ENCODE data around the gene NEK6.

The NEK6 gene
- total RNA-seq: 16.4 to 62.9 (median 24.6) reads per million in 4 experiments

DNA sequence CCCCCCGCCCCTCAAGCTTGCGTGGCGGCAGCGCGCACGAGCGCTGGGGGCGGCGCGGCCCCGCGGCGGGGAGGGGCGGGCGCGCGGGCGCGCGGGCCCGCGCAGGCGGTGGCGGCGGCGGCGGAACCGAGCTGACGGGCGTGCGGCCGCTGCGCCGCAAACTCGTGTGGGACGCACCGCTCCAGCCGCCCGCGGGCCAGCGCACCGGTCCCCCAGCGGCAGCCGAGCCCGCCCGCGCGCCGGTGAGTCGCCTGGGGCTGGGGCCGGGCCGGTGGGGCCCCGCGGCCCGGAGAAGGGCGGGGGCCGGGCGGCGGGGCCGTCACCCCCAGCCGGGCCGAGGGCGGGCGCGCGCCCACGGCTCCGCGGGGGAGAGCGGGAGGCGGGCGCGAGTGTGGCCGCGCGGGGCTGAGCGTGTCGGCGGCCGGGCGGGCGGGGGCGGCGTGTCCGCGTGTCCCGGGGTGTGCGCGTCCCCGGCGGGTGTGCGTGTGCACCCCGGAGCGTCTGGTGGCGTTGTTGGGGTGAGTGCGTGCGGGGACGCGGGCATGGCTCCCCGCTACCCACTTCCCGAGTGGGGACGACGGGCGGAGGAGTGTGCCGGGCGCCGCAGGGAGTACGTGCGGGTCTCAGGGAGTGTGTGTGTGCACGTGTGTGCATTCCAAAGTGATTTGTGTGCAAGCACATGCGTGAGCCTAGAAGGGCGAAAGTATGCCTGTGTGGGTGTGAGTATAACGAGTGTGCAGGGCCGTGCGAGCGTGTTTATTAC, at the start of gene NEK6:
Gene NEK6, plus strand, starts transcription at position 106 of the 763 bp plus-strand sequence. CDS start 44,016 bp downstream, outside the sequence.
- no peak for DNase-seq

DNA sequence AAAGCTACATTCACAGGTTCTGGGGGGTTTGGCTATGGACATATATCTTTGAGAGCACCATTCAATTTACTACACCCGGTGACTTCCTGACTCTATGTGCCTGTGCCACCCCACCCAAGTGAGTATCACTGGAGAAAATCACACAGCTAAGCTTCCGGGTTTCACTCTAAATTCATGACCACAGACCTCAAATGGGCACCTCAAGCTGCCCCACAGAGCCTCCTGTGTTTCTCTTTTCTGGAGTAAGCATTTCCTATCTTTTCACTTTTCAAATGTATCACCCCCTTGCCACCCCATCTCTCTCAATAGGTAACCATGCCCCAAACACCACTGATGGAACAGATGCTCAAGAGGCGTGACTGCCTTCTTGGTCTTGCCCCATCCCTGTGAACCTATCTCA, 49.2 kb upstream of the NEK6 start:
- no peak for DNase-seq

DNA sequence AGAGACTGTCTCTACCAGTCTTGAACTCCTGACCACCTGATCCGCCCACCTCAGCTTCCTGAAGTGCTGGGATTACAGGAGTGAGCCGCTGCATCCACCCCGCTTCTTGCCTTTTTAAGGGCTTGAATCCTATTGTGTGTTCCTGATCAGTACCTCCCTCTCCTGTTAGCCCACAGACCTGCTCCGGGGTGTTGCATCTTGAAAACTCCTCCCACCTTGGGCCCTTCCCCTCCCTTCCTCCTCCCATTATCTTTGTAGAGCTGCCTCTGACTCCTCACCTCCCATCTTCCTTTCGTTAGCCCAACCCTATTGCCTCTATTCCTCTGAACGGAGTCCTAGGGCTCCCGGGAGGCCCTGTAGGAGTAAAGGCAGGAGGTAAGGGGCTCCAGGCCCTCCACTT, 48.5 kb upstream of the NEK6 start:
- no peak for DNase-seq

DNA sequence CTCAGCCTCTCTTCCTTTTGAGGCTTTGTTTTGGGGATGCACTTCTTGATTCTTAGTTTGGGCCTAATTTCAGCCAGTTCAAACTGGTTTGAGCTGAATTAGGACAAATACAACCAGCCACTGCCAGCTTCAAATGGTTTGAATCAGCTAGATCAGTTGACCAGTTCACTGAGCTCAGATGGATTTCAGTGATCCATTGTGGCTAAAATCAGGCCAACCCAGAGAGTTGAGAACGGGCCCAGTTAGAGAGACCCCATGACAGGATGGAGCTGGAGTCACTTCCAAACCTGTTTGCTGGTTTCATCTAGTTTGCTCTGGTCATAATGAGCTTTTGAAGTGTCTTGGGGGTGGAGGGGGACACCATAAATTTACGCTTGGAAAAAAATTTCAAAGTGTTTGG, 48.0 kb upstream of the NEK6 start:
- DNase-seq: no peak

DNA sequence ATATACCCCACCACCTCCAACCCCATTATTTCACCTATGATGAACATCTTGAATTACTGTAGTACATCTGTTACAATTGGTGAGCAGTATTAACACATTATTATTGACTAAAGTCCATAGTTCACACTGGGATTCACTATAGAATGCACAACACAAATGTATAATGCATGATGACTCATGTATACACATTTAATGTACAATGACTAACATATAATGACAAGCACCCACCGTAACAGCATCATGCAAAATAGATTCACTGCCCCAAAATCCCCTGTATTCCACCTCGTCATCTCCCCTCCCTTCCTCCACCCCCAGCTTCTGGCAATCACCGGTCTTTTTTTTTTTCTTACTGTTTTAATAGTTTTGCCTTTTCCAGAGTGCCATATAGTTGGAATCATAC, 47.1 kb upstream of the NEK6 start:
- no peak for DNase-seq

DNA sequence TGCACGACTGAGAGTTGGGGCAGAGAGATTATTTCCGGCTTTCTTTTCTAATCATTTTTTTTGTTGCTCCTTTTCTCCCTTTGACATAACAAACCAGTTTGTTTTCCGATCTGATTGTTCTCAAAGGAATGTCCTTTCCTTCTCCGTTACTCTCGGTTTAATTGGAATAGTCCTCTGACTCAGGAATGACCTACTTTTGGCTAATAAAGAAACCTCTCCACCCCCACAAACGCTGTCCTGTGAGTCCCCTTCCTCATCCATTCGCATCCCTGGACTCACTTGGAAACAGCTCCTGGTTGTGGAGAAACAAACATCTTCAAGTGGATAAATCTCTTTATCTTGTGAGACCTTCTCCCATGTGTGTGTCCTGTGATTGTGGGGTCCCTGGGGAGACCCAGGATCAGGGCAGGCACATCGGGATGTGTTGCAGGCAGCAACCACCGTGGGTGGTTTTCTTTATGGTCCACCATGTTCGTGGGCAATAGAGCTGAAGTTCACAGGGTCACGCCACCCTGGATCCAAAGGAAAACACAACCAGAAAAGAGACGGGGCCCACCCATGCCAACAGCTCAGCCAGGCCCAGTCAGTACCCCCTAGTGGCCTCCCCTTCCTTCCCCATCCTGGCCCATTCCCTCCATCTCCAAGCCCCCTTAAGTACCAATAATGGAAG, 45.2 kb upstream of the NEK6 start:
- DNase-seq: no peak

DNA sequence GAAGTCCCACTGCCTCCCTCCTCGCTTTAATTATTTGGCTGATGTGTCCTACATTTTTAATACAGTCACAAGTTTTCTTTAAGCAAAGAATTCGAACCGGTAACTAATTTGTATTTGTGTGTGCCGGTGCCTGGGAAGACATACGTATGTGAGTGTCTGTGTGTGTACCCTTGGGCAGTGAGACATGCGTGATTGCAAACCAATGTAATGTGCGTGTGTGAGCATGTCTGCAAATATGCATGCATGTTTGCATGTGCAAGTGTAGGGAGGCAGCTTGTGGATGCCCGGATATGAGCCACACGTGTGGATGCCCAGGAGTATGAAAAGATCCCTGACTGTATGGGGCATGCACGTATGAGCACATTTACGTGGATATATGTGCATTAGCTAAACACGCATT, 44.4 kb upstream of the NEK6 start:
- no peak for DNase-seq

DNA sequence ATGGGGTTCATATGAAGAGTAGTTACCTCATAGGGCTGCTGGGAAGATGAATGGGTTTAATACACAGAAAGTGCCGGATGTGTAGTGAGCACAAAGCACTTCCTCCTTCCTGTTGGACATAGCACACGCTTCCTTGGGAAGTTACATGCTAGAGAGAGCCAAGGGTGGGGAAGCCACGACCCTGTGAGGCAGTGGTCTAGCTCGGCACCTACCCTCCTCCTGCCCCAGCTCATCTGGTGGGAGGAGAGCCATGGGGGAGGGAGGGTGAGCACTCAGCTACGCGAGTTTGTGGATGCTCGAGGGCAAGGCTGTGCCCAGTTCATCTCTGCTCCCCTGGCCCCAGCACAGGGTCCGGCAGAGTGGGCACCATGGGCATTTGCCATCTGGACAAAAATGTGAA, 43.6 kb upstream of the NEK6 start:
- no peak for DNase-seq

DNA sequence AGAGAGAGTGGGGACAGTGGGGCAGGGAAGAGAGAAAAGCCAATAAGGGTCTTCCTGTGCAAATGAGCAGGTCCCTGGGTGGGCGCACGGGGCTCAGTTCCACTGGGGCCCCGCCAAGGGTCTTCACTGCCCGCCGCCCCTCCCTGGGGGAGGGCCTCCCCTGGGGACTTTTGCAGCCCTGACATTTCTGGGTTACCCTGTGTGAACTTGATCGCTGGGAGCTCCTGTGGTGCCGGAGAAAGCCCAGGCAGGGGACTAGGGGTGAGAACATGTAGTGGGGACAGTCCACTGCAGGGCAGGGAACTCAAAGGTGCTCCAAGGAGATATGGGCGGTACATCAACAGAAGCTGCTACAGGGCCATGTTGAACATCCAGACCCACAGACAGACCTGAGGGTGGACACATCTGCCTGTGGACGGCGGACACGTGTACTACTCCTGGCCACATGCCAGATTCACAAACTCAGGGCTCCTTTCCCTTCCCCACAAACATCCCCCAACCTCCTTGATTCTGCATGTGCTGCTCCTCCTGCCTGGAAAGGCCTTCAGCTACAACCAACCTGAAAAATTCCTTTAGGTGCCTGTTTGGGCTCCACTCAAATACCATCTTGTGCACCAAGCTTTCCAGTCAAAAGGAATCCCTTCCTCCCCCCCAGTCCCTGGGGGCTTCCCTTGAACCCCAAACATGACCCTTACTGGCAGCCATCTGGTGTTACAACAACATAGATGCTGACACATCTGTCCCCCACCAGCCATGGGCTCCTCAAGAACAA, 43.0 kb upstream of the NEK6 start:
- DNase-seq: no peak

DNA sequence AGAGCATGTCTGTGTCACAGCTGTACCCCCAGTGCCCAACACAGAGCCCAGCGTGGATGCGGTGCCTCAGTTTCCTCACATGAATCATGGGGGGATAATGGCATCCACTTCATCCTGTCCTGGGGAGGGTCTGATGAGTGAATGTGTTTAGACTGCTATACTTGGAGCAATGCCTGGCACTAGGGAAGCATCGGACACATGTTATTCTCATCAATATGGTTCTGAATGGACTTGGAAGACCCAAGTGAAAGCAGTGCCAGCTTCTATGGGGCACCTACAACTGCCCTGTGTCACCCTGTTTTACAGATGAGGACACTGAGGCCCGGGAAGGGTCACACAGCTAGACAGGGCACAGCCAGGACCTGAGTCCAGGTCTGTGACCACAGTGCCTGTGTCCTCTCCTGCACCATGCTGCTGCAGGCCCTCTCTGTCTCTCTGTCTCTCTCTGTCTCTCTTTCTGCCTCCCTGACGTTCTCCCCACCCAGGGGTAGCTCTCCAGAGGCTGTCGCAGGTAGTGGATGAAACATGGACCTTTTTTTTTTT, 42.3 kb upstream of the NEK6 start:
- DNase-seq: no peak

DNA sequence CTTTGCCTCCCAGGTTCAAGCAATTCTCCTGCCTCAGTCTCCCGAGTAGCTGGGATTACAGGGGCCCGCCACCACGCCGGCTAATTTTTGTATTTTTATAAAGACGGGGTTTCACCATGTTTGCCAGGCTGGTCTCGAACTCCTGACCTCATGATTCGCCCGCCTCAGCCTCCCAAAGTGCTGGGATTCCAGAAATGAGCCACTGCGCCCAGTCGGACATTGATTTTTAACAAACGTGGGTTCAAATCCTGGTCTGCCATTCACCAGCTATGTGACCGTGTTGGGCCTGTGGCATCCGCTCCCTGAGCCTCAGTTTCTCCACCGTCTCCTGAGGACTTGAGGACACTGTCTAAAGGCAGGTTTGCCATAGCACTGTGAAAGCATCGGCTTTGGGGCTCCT, 41.8 kb upstream of the NEK6 start:
- no peak for DNase-seq

DNA sequence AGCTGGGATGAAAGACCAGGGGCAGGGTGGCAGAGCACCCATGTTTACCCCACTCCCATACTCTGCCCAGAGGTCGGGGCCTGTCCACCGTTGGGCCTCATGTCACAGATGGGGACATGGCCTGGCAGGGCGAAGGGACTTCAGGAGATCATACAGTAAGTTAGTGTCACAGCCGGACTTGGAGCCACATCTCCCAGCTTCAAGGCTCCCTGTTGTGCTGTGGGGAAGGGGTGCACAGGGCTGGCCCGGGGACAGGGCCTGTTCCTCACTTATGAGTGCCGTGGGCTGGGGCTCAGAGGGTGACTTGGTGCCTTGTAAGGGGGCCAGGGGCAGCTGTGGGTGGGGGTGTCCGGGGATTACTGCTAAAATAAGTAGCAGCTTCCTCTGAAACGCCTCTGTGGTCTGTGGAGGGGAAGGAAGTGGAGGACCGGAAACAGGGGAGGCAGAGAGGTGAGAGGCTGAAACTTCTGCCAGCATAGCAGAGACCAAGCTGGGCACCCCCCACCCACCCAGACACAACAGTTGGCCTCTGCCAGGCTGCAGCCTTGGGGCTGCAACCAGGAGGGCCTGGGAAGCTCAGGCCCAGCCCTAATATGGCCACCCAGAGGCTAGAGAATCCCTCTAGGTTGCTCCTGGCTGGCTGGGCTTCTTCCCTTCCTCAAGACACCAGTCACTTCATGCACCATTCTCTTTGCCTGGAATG, 41.1 kb upstream of the NEK6 start:
- DNase-seq: no peak

DNA sequence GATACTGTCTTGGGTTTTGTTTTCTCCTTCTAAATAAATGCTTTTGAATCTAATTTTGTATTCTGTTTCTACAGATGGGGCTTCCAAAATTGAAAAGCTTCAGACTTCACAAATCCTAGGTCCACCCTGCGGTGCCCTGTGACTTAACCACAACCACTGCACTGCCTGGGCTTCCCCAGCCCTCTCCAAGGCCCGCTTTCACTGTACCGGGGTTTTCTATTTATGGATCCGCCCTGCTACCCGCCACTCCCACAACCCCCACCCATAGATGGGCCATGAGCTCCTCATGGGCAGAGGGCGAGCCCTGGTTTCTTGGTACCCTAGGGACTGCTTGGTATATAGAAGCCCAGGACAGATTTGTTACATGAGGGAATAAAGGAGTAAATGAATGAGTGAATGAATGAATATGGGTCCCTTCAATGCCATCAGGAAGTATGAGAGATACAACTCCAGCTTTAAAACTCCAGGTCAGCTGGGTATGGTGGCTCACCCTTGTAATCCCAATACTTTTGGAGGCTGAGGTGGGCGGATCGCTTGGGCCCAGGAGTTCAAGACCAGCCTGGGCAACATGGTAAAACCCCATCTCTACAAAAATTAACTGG, 39.8 kb upstream of the NEK6 start:
- DNase-seq: no peak

DNA sequence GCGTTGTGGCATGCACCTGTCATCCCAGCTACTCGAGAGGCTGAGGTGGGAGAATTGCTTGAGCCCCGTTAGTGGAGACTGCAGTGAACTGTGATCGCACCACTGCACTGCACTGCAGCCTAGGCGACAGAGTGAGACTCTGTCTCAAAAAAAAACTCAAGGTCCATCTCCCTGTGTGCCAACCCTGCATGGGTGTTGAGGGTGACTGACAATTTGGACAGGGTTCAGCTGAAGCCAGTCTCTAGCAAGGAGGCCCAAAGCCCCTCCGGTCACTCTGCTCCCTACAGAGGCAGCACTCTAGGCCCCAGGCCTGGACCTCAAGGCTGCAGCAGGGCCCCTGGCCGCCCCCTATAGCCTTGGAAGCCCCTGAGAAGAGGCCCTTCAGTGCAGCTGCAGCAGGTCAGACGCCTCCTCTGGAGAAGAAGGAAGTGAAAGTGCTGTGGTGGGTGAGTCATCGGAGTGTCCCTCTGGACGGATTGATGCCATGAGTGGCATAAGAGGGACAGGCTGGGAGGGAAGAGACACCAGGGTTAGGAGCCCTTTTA, 39.2 kb upstream of the NEK6 start:
- DNase-seq: no peak

DNA sequence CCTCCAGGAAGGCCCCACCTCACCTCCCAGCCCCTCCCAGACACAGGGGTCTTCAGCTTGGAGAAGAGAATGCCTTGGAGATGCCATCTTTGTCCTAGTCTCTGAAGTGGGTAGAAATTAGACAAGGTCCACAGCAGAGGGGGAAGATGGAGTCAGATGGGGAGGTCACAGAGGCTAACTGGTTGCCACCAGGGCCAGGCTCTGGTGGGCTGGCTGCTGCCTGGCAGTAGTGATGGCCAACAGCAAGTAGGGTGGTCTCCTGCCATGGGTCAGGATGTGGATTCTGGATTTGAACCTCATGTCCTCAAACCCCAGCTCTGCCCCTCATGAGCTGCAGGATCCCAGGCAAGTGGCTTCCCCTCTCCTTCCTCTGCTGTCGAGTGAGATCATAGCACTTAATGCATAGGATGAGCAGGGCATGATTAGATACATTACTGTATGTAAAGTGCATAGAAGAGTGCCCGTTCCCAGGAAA, 38.7 kb upstream of the NEK6 start:
- no peak for DNase-seq

DNA sequence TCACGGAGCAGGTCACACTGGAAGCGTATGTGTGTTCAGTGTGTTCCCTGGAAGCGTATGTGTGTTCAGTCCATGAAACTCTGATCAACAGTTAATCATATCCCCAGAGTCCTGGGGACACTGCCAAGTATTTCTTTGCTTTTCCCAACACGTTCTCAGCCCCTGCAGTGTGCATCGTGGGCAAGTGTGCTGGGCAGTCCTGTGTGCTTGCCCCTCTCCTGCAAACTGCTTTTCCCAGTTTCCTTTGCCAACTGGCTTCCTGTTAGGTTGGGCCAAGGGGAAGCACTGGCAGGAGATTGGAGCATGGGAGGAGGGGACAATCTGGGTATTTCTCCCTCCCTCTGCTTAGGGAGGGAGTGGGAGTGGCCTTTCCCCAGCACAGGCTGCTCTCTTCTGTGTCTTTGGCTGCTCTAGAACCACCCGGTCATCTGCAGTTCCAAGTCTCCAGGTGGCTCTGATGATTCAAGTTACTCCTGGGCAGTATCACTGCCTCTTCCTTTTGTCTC, 36.8 kb upstream of the NEK6 start:
- DNase-seq: no peak

DNA sequence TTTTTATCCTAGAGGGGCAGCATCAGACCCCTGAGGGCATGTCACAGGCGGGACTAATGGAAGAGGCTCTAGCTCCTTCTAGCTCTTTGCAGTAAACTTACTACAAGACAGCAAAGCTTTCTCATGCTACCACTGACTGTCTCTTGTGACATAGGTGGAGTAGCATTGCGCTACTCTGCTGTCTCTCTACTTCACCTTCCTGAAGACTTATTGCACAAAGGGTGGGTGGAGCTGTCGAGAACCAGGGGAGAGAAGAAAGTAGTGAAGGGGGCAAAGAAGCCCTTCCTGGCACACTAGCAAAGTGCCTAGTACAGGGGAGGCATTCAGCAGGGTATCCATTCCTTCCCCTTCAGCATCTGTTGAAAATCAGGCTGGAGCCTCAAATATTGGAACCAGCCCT, 36.1 kb upstream of the NEK6 start:
- DNase-seq: no peak

DNA sequence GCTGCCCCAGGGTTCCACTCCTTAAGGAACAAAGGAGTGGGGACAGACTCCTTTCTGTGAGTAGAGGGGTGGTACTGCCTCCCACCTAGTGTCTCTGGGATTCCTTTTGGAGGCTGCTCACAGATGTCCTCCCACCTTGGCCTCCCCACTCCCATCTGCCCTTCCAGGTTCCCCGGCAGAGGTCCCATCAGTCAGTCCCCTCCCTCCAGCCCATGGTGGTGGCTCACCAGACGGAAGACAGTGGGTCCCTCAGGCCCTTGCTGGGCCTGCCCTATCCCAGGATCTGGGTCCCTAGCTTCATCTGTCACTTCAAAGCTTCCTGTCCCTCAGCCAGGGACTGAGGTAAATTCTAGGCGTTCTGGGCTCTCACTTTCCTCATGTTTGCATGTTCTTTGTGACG, 35.6 kb upstream of the NEK6 start:
- DNase-seq: no peak

DNA sequence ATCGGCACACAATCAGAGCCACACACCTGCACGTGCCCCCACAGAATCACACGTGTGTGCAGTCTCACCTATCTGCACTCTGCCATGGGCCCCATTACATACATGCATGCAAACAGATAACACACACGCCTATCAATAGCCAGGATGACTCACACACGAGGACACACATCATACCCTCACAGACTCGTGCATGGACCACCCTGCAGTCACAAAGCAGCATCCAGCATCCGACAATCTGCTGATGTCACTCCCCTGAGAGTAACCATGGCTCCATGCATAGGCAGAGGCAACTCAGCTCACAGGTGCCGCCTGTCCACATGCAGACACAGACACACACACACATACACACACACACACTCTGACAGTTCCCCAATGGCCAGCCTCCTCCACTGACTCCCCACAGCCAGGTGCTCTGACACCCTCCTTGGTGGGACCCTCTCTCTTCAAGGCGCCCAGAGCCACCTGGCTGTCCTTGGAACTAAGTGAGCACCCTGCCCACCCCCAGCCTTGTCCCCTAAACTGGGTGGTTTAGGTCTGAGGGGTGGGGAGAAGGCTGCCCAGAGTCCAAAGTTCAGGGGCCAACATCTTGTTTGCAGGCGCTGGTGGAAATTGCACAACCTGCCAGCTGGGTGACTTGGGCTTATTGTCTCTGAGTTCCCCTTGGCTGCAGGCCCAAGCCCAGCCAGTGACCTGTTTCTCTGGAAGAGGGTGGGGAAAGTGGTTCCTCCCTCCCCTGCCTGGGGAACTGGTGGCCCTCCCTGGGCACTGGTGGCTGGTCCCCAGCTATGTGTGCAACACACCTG, 34.6 kb upstream of the NEK6 start:
- no peak for DNase-seq

DNA sequence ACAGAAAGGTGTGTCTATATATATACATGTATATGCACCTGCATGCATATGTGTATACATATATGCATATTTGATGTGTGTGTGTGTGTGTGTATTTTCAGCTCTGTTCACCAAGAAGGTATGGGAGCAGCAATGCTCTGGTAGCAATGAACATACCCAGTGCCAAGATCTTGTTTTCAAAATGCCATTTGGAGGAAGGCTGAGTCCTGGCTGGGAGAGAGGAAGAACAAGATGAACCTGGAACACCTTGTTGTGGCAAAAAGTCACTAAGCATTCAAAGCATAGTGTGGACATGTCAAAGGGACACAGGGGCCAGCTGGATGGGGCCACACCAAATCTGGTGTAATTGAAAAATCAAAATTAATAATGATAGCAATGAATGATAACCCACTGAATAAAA, 31.8 kb upstream of the NEK6 start:
- DNase-seq: no peak

DNA sequence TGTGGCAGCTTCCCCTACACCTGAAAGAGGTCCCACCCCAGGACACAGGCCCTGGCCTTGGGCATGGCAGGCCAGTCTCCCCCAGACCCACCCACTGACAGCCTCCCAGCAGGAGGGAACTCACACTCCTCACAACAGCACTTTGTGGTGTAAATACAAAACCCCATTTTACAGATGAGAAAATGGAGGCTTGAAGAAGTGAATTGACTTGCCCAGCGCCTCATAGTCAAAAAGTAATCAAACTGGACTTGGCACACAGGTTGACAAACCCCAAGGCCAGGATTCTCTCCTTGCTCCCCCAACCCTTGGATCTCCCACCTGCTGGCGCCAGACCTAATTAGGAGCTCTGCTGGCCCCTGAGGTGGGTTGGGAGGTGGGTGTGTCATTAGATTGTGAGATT, 29.2 kb upstream of the NEK6 start:
- DNase-seq: no peak
